CD14-positive monocyte (primary cell): ENCODE measurements around the gene MRTFB. TPM values are rescaled to one million over a fixed set of nuclear protein-coding genes. Genes with fewer than 3 reads are reported as not detected.

Source experiments
- DNase-seq, 3 donors: peaks; one replicate each; pipeline ENCODE4 v3.0.0-alpha.2; 2011 to 2022
- H2AFZ ChIP-seq: 2 replicates; pipeline ENCODE4 v1.6.0; 2012; ENCODE audit warnings: mild to moderate bottlenecking, low read depth, low read length, inconsistent platforms; ENCODE audit not compliant: insufficient read depth, poor library complexity, severe bottlenecking
- H3K27ac ChIP-seq, 2 donors: 1 replicate in 1 of 2; 2 replicates in 1 of 2; pipeline ENCODE4 v1.5.1; 2012 to 2013; ENCODE audit warnings: low read length in 2 of 2, control low read depth in 1 of 2, inconsistent platforms in 1 of 2, low read depth in 1 of 2, mild to moderate bottlenecking in 1 of 2
- H3K27me3 ChIP-seq, 2 donors: one replicate each; pipeline versions ENCODE4 v1.6.0 to v1.6.1; 2011 to 2013; ENCODE audit warnings: low read length in 2 of 2; ENCODE audit not compliant: control insufficient read depth in 2 of 2, insufficient read depth in 2 of 2
- H3K36me3 ChIP-seq, 2 donors: replicated peaks in 1 of 2; 1 replicate in 1 of 2; 2 replicates in 1 of 2; pipeline versions ENCODE4 v1.5.1 to v1.6.1; 2012 to 2013; ENCODE audit warnings: low read length in 2 of 2, control low read depth in 1 of 2, inconsistent platforms in 1 of 2, mild to moderate bottlenecking in 1 of 2; ENCODE audit not compliant: insufficient read depth in 2 of 2, control insufficient read depth in 1 of 2
- H3K4me1 ChIP-seq, 2 donors: 1 replicate in 1 of 2; 2 replicates in 1 of 2; pipeline versions ENCODE4 v1.5.1 to v1.6.1; 2012 to 2013; ENCODE audit warnings: low read length in 2 of 2, control low read depth in 1 of 2, inconsistent platforms in 1 of 2, mild to moderate bottlenecking in 1 of 2, moderate library complexity in 1 of 2; ENCODE audit not compliant: insufficient read depth in 2 of 2, control insufficient read depth in 1 of 2
- H3K4me2 ChIP-seq: replicated peaks from 2 replicates; pipeline ENCODE3; 2012; ENCODE audit warnings: low read length, moderate library complexity, mild to moderate bottlenecking; ENCODE audit not compliant: poor library complexity, severe bottlenecking; ENCODE audit errors: extremely low read depth
- H3K4me3 ChIP-seq, 3 experiments: fragments of 200-600 bp in 1 of 3; sonication (generic) in 1 of 3; replicated peaks in 1 of 3; 1 replicate in 2 of 3; 2 replicates in 1 of 3; pipeline ENCODE4 v1.5.1; 2011 to 2013; ENCODE audit warnings: low read length in 3 of 3, mild to moderate bottlenecking in 3 of 3, control low read depth in 2 of 3, low read depth in 2 of 3, inconsistent platforms in 1 of 3, moderate library complexity in 1 of 3
- H3K79me2 ChIP-seq: 2 replicates; pipeline ENCODE4 v1.6.0; 2012; ENCODE audit warnings: mild to moderate bottlenecking, control low read depth, inconsistent platforms, low read length, moderate library complexity; ENCODE audit not compliant: insufficient read depth
- H3K9ac ChIP-seq: 2 replicates; pipeline ENCODE4 v1.6.0; 2017; ENCODE audit warnings: low read length, mild to moderate bottlenecking; ENCODE audit not compliant: insufficient read depth, poor library complexity, severe bottlenecking
- H3K9me3 ChIP-seq, 2 donors: replicated peaks in 1 of 2; 1 replicate in 1 of 2; 2 replicates in 1 of 2; pipeline versions ENCODE4 v1.5.1 to v1.6.1; 2012 to 2013; ENCODE audit warnings: low read length in 2 of 2, control low read depth in 1 of 2; ENCODE audit not compliant: control insufficient read depth in 1 of 2, insufficient read depth in 1 of 2
- H4K20me1 ChIP-seq: 2 replicates; pipeline ENCODE4 v1.6.0; 2012; ENCODE audit warnings: mild to moderate bottlenecking, low read length, control low read depth, moderate library complexity; ENCODE audit not compliant: insufficient read depth
- H3K27ac Mint-ChIP-seq, 7 donors: one replicate each; pipeline ENCODE4 v1.8.0; 2020; ENCODE audit warnings: mild to moderate bottlenecking in 7 of 7, mixed read lengths in 7 of 7, moderate library complexity in 6 of 7, inconsistent platforms in 2 of 7
- H3K27me3 Mint-ChIP-seq, 3 donors: one replicate each; pipeline ENCODE4 v1.8.0; 2021 to 2022; ENCODE audit warnings: low read depth in 3 of 3, mild to moderate bottlenecking in 3 of 3, mixed read lengths in 3 of 3, moderate library complexity in 3 of 3, inconsistent platforms in 1 of 3
- H3K36me3 Mint-ChIP-seq, 2 donors: one replicate each; pipeline ENCODE4 v1.8.0; 2020; ENCODE audit warnings: mixed read lengths in 2 of 2, inconsistent platforms in 1 of 2, mild to moderate bottlenecking in 1 of 2
- H3K4me1 Mint-ChIP-seq: one replicate; pipeline ENCODE4 v1.8.0; 2020; ENCODE audit warnings: mild to moderate bottlenecking, mixed read lengths
- H3K4me3 Mint-ChIP-seq, 2 donors: one replicate each; pipeline ENCODE4 v1.8.0; 2020; ENCODE audit warnings: mild to moderate bottlenecking in 2 of 2, mixed read lengths in 2 of 2, moderate library complexity in 1 of 2
- H3K9me3 Mint-ChIP-seq, 7 donors: one replicate each; pipeline ENCODE4 v1.8.0; 2020 to 2022; ENCODE audit warnings: mixed read lengths in 7 of 7, mild to moderate bottlenecking in 6 of 7, moderate library complexity in 6 of 7, inconsistent platforms in 2 of 7
- CTCF ChIP-seq: fragments of 200-600 bp; IDR thresholded peaks from one replicate; pipeline ENCODE4 v1.8.0; 2022; ENCODE audit warnings: antibody characterized with exemption, mild to moderate bottlenecking
- WGBS: methylation state at CpG from one replicate; pipeline ENCODE4 v1.1.5; 2013; ENCODE audit warnings: missing lambda C conversion rate; ENCODE audit not compliant: insufficient coverage; 5-methylcytosine and 5-hydroxymethylcytosine counted together
- intact Hi-C, 2 donors: fragments of 100-400 bp; cut with micrococcal nuclease; formaldehyde crosslinking; loops; one replicate each; pipeline versions ENCODE4 v1.15.0 to v1.15.1; 2023
- polyA plus RNA-seq, 3 donors: library from polyadenylated mRNA; depleted of rRNA in 1 of 3; unstranded in 2 of 3; stranded (reverse) in 1 of 3; fragments of 300-500 nt in 2 of 3; fragments of >200 nt in 1 of 3; fragmentation: Illumina TruSeq in 2 of 3; gene quantifications; 1 replicate in 2 of 3; 2 replicates in 1 of 3; pipeline ENCODE4 v1.2.3, GENCODE V29; 2012 to 2021

MRTFB gene
- polyA plus RNA-seq, 3 donors = 0.69 to 1.4 (median 0.87) TPM

- Mint-ChIP-seq H3K4me1 (no peaks in the 10 kb centered on the region), H3K9me3 (no peaks in the 10 kb centered on the region)
Observed at GRCh38 chr16:14215941-14216340, 144.8 kb downstream of the MRTFB start.

GRCh38 chr16:14219983-14220382, 148.9 kb downstream of the MRTFB start:
- H3K27ac ChIP-seq = no peak overlapping the region
- WGBS = no CpG with 5 or more reads among the region's 3 CpGs

More at GRCh38 chr16:14215941-14216340, 144.8 kb downstream of the MRTFB start:
- Histone ChIP-seq H3K4me2 (no peak overlapping the region), H3K4me3 (no peak overlapping the region), H3K9me3 (no peaks in the 10 kb centered on the region), H3K36me3 (no peaks in the 10 kb centered on the region), H4K20me1 (no peaks in the 10 kb centered on the region), H3K27me3 (no peaks in the 10 kb centered on the region), H3K4me1 (no peaks in the 10 kb centered on the region), H2AFZ (no peak overlapping the region), H3K27ac (no peak overlapping the region), H3K9ac (no peak overlapping the region), H3K79me2 (no peaks in the 10 kb centered on the region)
- TF ChIP-seq CTCF = no peak
- WGBS = 100% methylated on average over 1 of the region's 3 CpGs
- no peak overlapping the region for H3K27ac Mint-ChIP-seq
- H3K36me3 Mint-ChIP-seq = peaks cover 8 to 11% of the 10 kb centered on the region in 2 donors
- intact Hi-C loops = no loop called here
- H3K27me3 Mint-ChIP-seq = no peaks in the 10 kb centered on the region
- H3K4me3 Mint-ChIP-seq = no peak overlapping the region
- DNase-seq = no peak

More at GRCh38 chr16:14219983-14220382, 148.9 kb downstream of the MRTFB start:
- H4K20me1 ChIP-seq = no peaks in the 10 kb centered on the region
- no peaks in the 10 kb centered on the region for H3K27me3 ChIP-seq
- no peak for DNase-seq
- TF ChIP-seq CTCF = no peak
- H3K4me1 ChIP-seq = no peaks in the 10 kb centered on the region
- H3K4me2 ChIP-seq = no peak overlapping the region
- no peaks in the 10 kb centered on the region for H3K27me3 Mint-ChIP-seq
- H3K9ac ChIP-seq = no peak overlapping the region
- no peak overlapping the region for H3K27ac Mint-ChIP-seq
- H3K4me1 Mint-ChIP-seq = no peaks in the 10 kb centered on the region
- H3K9me3 Mint-ChIP-seq = peaks cover 0 to 9% (median 5%) of the 10 kb centered on the region in 7 donors
- no peak overlapping the region for H3K4me3 ChIP-seq
- no peaks in the 10 kb centered on the region for H3K79me2 ChIP-seq
- intact Hi-C loops = no loop called here
- H2AFZ ChIP-seq = no peak overlapping the region
- no peak overlapping the region for H3K4me3 Mint-ChIP-seq
- H3K36me3 Mint-ChIP-seq = peaks cover 8 to 20% of the 10 kb centered on the region in 2 donors
- H3K36me3 ChIP-seq = peaks cover 0 to 5% of the 10 kb centered on the region in 2 donors
- peaks cover 0 to 6% of the 10 kb centered on the region in 2 donors for H3K9me3 ChIP-seq
